GM21717 (cell line): ENCODE measurements around the gene FAM83B.
"Not testable (repeated sequence)": the region's sequence is repeated elsewhere in the genome, so short reads cannot be mapped to it uniquely, and the experiment has no call there.

Experiments used
- ATAC-seq: cut with Tn5 transposase; IDR thresholded peaks from one replicate; pipeline ENCODE4 v1.9.1; 2021; ENCODE audit warnings: mild to moderate bottlenecking, moderate library complexity; ENCODE audit not compliant: unreplicated experiment

Gene FAM83B, protein sequence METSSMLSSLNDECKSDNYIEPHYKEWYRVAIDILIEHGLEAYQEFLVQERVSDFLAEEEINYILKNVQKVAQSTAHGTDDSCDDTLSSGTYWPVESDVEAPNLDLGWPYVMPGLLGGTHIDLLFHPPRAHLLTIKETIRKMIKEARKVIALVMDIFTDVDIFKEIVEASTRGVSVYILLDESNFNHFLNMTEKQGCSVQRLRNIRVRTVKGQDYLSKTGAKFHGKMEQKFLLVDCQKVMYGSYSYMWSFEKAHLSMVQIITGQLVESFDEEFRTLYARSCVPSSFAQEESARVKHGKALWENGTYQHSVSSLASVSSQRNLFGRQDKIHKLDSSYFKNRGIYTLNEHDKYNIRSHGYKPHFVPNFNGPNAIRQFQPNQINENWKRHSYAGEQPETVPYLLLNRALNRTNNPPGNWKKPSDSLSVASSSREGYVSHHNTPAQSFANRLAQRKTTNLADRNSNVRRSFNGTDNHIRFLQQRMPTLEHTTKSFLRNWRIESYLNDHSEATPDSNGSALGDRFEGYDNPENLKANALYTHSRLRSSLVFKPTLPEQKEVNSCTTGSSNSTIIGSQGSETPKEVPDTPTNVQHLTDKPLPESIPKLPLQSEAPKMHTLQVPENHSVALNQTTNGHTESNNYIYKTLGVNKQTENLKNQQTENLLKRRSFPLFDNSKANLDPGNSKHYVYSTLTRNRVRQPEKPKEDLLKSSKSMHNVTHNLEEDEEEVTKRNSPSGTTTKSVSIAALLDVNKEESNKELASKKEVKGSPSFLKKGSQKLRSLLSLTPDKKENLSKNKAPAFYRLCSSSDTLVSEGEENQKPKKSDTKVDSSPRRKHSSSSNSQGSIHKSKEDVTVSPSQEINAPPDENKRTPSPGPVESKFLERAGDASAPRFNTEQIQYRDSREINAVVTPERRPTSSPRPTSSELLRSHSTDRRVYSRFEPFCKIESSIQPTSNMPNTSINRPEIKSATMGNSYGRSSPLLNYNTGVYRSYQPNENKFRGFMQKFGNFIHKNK

DNA sequence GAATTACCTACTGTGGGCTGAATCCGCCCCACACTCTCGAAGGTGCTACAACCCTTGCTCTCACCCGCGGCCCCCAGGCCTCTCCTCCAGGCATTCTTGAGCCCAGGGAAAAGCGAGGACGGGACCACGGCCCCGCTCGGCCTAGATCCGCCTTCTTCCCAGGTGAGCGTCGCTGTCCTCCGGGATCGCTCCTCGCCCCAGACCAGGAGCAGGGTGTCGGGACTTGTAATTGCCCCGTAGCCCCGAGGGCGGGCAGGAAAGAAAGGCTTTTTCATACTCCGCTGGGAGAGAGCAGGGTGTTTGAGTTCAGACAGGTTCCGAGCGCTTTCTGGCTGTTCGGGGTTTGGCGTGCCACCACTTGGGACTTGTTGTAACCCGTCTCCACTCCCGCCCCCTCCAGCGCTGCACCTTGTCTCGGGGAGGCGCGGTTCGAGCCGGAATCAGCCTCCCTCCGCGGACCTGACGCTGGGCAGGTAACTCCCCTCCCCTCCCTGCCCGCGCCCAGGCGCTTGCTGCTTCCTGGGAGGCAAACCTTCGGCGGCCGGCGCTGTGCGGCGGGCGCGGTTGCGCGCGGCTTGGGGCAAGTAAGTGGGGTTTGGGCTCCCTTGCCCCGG lies at the start of gene FAM83B:
FAM83B (plus strand) TSS at position 529 of the 614 bp plus-strand sequence. CDS start 23,476 bp downstream, outside the sequence.
- no peak for ATAC-seq

DNA sequence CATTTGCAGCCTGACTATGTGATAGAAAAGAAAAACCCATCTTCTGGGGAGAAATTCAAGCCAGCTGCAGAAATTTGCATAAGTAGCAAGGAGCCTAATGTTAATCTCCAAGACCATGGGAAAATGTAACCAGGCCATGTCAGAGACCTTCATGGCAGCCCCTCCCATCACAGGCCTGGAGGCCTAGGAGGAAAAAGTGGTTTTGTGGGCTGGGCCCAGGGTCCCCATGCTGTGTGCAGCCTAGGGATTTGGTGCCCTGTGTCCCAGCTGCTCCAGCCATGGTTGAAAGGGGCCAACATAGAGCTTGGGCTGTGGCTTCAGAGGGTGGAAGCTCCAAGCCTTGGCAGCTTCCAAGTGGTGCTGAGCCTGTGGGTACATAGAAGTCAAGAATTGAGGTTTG lies 49.7 kb upstream of the FAM83B start:
- ATAC-seq = not testable (repeated sequence)

GRCh38 chr6:54800050-54800600 lies 46.4 kb upstream of the FAM83B start:
- no peak for ATAC-seq

DNA sequence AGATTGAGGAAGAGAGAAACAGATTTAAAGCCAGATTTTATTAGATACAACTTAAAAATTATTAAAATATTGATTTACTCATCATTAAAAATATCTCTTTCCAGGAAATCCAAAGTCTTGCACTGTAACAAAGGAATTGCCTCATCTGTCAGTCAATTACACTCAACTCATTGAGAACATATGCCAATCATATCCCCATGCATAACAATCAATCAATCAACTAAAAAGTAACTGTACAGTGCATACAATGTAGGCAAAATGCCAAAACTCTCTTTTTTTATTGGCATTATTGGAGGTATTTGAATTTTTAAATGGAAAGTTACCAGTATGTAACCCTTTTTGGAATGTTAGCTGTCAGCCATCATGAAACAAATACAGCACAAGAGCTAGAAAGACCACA lies 45.3 kb upstream of the FAM83B start:
- no peak for ATAC-seq

GRCh38 chr6:54801669-54802068 lies 44.9 kb upstream of the FAM83B start:
- no peak for ATAC-seq

DNA sequence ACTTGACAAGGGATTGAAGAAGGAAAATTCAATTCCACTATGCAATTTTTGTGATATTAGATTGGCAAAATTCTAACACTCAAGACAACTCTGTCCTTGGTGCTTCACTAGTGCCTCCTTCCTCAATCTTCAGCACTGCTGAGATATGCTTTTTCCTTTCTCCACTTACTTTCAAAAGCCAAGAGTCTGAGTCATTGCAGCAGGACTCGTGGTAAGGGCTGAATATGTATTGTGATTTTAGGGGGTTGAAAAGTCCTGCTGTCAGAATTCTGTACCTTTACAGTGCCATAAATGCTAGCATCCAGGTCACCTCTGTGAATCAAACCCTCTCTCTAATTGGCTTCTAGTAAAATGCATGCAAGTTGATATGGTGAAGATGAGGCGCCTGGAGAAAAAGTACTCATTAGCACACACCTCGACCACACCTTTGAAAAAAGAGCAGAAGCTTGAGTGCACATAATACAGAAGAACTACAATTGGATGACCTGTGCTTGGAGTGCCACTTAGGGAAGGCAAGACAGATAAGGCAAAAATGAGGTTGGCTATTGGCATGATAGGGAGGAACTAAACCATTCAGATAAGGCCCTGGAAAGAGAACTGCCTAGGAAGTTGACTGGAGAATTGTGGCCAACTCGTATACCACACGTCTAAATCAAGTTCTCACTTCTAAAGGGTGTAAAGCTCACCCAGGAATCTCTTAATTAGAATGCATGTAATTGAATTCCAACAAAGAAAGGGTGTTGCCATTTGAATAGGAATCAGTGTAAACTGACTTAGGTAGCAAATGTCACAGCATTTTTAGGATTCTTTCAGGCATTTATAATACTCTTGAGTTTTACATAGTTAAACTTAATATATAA lies 43.6 kb upstream of the FAM83B start:
- no peak for ATAC-seq

- no peak for ATAC-seq
Measured at GRCh38 chr6:54805077-54805476, 41.5 kb upstream of the FAM83B start.

- ATAC-seq = no peak
Measured at GRCh38 chr6:54810147-54810546, 36.4 kb upstream of the FAM83B start.

GRCh38 chr6:54813892-54814291 lies 32.7 kb upstream of the FAM83B start:
- no peak for ATAC-seq

GRCh38 chr6:54817236-54817635 lies 29.3 kb upstream of the FAM83B start:
- no peak for ATAC-seq

- ATAC-seq = no peak
Measured at GRCh38 chr6:54817834-54818233, 28.7 kb upstream of the FAM83B start.

DNA sequence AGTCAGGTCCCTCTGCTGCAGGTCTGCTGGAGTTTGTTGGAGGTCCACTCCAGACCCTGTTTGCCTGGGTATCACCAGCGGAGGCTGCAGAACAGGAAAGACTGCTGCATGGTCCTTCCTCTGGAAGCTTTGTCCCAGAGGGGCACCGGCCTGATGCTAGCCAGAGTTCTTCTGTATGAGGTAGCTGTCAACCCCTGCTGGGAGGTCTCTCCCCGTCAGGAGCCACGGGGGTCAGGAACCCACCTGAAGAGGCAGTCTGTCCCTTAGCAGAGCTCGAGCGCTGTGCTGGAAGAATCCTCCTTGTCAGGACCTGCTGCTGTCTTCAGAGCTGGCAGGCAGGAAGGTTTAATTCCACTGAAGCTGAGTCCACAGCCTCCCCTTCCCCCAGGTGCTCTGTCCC lies 22.3 kb upstream of the FAM83B start:
- ATAC-seq = not testable (repeated sequence)

DNA sequence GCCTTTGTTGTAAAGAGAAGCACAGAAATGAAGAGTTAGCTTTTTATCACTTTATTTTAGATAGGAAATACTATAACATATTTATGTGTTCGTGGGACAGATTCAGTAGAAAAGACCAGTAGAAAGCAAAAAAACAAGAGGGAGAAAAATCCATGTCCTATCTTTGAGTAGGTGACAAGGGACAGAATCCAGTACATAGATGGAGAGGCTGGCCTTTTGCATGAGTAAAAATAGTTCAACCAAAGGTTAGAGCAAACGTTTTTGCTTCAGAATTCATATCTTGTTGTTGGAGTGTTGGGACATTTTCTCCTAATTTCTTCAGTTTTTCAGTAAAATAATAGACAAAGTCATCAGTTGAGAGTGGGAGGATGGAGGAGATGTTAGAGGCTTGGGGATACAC lies 19.6 kb upstream of the FAM83B start:
- no peak for ATAC-seq

DNA sequence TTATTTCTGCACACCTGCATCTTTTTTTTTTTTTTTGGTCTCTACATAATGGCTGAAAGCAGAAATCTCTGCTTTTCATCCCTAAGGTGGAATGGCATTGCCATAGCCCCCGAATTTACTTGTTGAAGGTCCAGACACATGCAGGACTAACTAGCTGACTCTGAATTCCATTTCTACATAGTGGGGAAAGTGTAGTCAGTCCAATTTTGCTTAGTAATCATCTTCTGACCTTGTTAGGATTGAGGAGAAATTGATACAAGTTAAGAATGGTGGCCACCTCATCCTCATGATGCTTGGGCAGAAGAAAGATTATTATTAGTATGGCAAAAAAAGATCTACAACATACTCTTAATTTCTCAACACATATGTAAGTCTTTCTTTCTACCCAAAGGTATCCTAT lies 16.4 kb upstream of the FAM83B start:
- no peak for ATAC-seq

DNA sequence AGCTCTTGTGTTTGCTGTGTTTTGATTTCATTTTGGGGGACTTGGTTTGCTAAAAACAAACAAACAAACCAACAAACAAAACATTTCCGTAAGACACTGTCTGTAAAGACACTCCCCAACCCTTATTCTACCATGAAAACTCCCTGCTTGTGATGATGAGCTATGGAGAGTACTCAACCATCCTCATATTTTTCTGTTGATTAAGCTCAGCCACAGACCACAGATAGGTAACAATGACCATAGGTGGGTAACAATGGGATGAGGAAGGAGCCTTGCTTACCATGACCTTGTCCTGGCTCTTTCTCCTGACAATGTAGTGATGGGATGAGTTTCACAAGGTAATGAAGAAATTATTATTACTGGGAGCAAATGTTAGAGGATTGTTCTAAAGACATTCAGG lies 11.4 kb upstream of the FAM83B start:
- no peak for ATAC-seq

DNA sequence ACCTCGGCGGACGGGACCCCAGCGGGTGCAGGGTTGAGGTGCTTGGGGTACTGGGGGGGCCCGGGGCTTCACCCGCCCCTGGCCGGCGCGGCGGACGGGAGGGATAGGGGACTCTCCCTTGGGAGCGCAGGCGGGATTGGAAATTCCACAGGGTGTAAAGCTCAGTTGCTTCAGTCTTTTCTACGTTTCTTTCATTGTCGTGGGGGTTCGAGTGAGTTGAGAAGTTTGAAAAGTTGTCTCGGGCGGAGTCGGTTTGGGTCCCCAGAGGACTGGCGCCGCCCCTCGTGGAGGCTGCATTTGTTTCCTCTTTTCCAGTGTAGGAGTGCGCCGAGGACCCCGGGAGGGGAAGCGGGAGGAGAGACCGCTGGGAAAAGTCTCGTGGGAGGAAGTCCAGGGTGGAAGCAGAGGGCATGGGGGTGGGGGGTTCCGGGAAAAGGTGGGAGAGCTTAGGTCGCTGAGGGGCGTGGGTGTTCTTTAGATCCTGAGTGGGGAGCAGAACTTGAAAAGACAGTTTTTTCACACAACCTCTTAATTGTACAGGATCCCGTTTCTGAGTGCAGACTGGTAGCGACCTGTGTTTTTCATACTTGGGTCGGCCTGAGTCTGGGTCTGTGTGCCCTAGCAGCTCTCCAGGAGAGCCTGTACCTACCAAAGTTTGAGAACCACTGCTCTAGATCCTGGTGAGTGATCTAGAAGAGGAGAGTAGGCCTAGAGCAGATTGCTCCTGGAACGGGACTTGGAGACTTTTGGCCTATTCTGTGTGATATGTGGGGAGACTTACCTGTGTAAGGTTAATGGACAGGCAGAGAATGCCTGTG lies 495 bp downstream of the FAM83B start:
- ATAC-seq = no peak

- no peak for ATAC-seq
Measured at GRCh38 chr6:54847799-54848597, 1.4 kb downstream of the FAM83B start.

- ATAC-seq = no peak
Measured at GRCh38 chr6:54850114-54850513, 3.5 kb downstream of the FAM83B start.
